HepG2 (cell line): ENCODE results near the gene SCGB1D1. TPM values are rescaled to one million over a fixed set of nuclear protein-coding genes. Genes with fewer than 3 reads are reported as not detected.

Experiments
- ATAC-seq: fragments of 200-7000 bp; cut with Tn5 transposase; 3 replicates; pipeline ENCODE4 v1.9.1; 2020; ENCODE audit warnings: mild to moderate bottlenecking, moderate library complexity
- BruUV-seq: library from RNA; stranded (reverse); fragments of 400-500 nt; replicated peaks from 2 replicates; lab custom pipeline; 2021; lab: Mats Ljungman, UMichigan
- CTCF ChIA-PET: fragments of 300-600 bp; formaldehyde crosslinking; extraction: SDS; loops from one replicate; lab custom pipeline; 2021; ENCODE audit warnings: low total read pairs, inconsistent platforms, low intra/inter-chr PET ratio; lab: Yijun Ruan, JAX
- POLR2A ChIA-PET: fragments of 350-600 bp; sonication (Branson Sonifier 250); formaldehyde crosslinking; loops from one replicate; lab custom pipeline; 2020; ENCODE audit warnings: antibody characterized with exemption, inconsistent platforms; lab: Yijun Ruan, JAX
- DNase-seq: peaks from one replicate; pipeline ENCODE4 v3.0.0-alpha.2; 2015; ENCODE audit warnings: low spot score
- FAIRE-seq: peaks from 3 replicates; lab custom pipeline; 2011; peaks lifted over from hg19 to GRCh38; lab: Jason Lieb, UNC
- H2AFZ ChIP-seq: one replicate; pipeline ENCODE4 v1.6.1; 2011; ENCODE audit warnings: low read length, inconsistent platforms
- H3K27ac ChIP-seq: fragments of 300-600 bp; 3 replicates; pipeline ENCODE4 v1.8.0; 2011; ENCODE audit warnings: mixed run types, mild to moderate bottlenecking, mixed read lengths, low read length, inconsistent platforms; ENCODE audit not compliant: insufficient read depth; ENCODE audit errors: extremely low read length
- H3K27me3 ChIP-seq, 2 experiments: fragments of 200-600 bp in 1 of 2; 2 replicates in 1 of 2; 3 replicates in 1 of 2; pipeline versions ENCODE4 v1.6.0 to v1.8.0; 2011; ENCODE audit warnings: low read length in 2 of 2, mild to moderate bottlenecking in 2 of 2, moderate library complexity in 2 of 2, inconsistent platforms in 1 of 2; ENCODE audit not compliant: insufficient read depth in 2 of 2, control insufficient read depth in 1 of 2
- H3K36me3 ChIP-seq, 2 experiments: fragments of 200-600 bp in 1 of 2; replicated peaks in 1 of 2; 2 replicates in 1 of 2; 3 replicates in 1 of 2; pipeline versions ENCODE4 v1.5.1 to v1.8.0; 2011; ENCODE audit warnings: low read length in 2 of 2, inconsistent platforms in 1 of 2; ENCODE audit not compliant: insufficient read depth in 2 of 2, control insufficient read depth in 1 of 2
- H3K4me1 ChIP-seq: 2 replicates; pipeline ENCODE4 v1.5.1; 2012; ENCODE audit warnings: low read length, inconsistent platforms; ENCODE audit not compliant: insufficient read depth
- H3K4me2 ChIP-seq: 2 replicates; pipeline ENCODE4 v1.6.0; 2011; ENCODE audit warnings: low read depth, low read length, inconsistent platforms
- H3K4me3 ChIP-seq, 3 experiments: fragments of 200-600 bp in 1 of 3; sonication (generic), shearing (Covaris generic) in 1 of 3; replicated peaks in 1 of 3; 2 replicates each; pipeline ENCODE4 v1.5.1; 2011 to 2016; ENCODE audit warnings: low read length in 3 of 3, inconsistent platforms in 2 of 3, low read depth in 2 of 3, mild to moderate bottlenecking in 2 of 3, control low read depth in 1 of 3, mixed read lengths in 1 of 3; ENCODE audit not compliant: insufficient read depth in 1 of 3
- H3K79me2 ChIP-seq: one replicate; pipeline ENCODE4 v1.6.1; 2011; ENCODE audit warnings: low read length, inconsistent platforms; ENCODE audit not compliant: insufficient read depth
- H3K9ac ChIP-seq: 2 replicates; pipeline ENCODE4 v1.6.0; 2011; ENCODE audit warnings: mild to moderate bottlenecking, low read depth, low read length, inconsistent platforms; ENCODE audit not compliant: insufficient read depth
- H3K9me3 ChIP-seq: 2 replicates; pipeline ENCODE4 v1.5.1; 2012; ENCODE audit warnings: mild to moderate bottlenecking, low read length
- H4K20me1 ChIP-seq: 2 replicates; pipeline ENCODE4 v1.6.0; 2011; ENCODE audit warnings: inconsistent platforms, mild to moderate bottlenecking, low read length, moderate library complexity; ENCODE audit not compliant: insufficient read depth
- ELF4 ChIP-seq: sonication (generic); formaldehyde crosslinking; IDR thresholded peaks from 2 replicates; pipeline ENCODE4 v1.5.0; 2020; ENCODE audit warnings: missing genetic modification reagents, mild to moderate bottlenecking, moderate library complexity, borderline replicate concordance
- FOXK2 ChIP-seq: fragments of 450-650 bp; IDR thresholded peaks from 2 replicates; pipeline ENCODE4 v1.6.1; 2016
- HDAC6 ChIP-seq: fragments of 200-600 bp; sonication (generic); IDR thresholded peaks from 2 replicates; pipeline ENCODE4 v1.7.0; 2017; ENCODE audit warnings: mild to moderate bottlenecking, antibody characterized with exemption, low read length, low read depth
- KDM2A ChIP-seq: sonication (generic); formaldehyde crosslinking; IDR thresholded peaks from 2 replicates; pipeline ENCODE4 v1.4.0; 2020; ENCODE audit warnings: low read depth, missing genetic modification reagents, borderline replicate concordance
- NCOA2 ChIP-seq: sonication (generic); formaldehyde crosslinking; IDR thresholded peaks from 2 replicates; pipeline ENCODE4 v1.8.0; 2022; ENCODE audit warnings: inconsistent platforms
- SNRNP70 ChIP-seq: fragments of 200-400 bp; formaldehyde crosslinking; IDR thresholded peaks from 2 replicates; pipeline ENCODE4 v1.6.1; 2017; ENCODE audit warnings: mild to moderate bottlenecking, low read depth, low read length, moderate library complexity
- SOX13 ChIP-seq, 3 experiments: fragments of 450-650 bp in 1 of 3; sonication (generic) in 1 of 3; formaldehyde crosslinking in 1 of 3; IDR thresholded peaks in 2 of 3; conservative IDR thresholded peaks in 1 of 3; 2 replicates each; pipeline versions ENCODE4 v1.5.0 to v1.6.1; 2016 to 2020; ENCODE audit warnings: antibody characterized with exemption in 1 of 3, mild to moderate bottlenecking in 1 of 3, missing compliant biosample characterization in 1 of 3, missing genetic modification reagents in 1 of 3, moderate library complexity in 1 of 3
- SP5 ChIP-seq: IDR thresholded peaks from 2 replicates; pipeline ENCODE4 v1.6.1; 2016; ENCODE audit warnings: low read depth, borderline replicate concordance
- SSRP1 ChIP-seq: IDR thresholded peaks from 2 replicates; pipeline ENCODE4 v1.6.1; 2016; ENCODE audit warnings: control low read depth
- U2AF2 ChIP-seq: fragments of 200-400 bp; formaldehyde crosslinking; IDR thresholded peaks from 2 replicates; pipeline ENCODE4 v1.6.1; 2017; ENCODE audit warnings: low read depth, mild to moderate bottlenecking, low read length
- ZKSCAN5 ChIP-seq: sonication (generic); formaldehyde crosslinking; IDR thresholded peaks from 2 replicates; pipeline ENCODE4 v1.5.1; 2020; ENCODE audit warnings: mild to moderate bottlenecking, missing genetic modification reagents
- ZNF138 ChIP-seq: sonication (generic); formaldehyde crosslinking; IDR thresholded peaks from 2 replicates; pipeline ENCODE4 v1.5.0; 2020; ENCODE audit warnings: mild to moderate bottlenecking, low read depth, missing genetic modification reagents
- ZNF451 ChIP-seq: sonication (generic); formaldehyde crosslinking; IDR thresholded peaks from 2 replicates; pipeline ENCODE4 v1.5.0; 2020; ENCODE audit warnings: mild to moderate bottlenecking, missing genetic modification reagents
- ZNF557 ChIP-seq: sonication (generic); formaldehyde crosslinking; IDR thresholded peaks from 2 replicates; pipeline ENCODE4 v1.4.0; 2020; ENCODE audit warnings: missing genetic modification reagents
- WGBS: methylation state at CpG from one replicate; pipeline ENCODE4 v1.1.6; 2017; ENCODE audit warnings: low lambda C conversion rate; 5-methylcytosine and 5-hydroxymethylcytosine counted together
- in situ Hi-C: cut with HindIII; loops from 2 replicates; pipeline ENCODE4 v1.10.0; 2017; ENCODE audit warnings: low pct_unique_long_range_greater_than_20kb; ENCODE audit not compliant: extremely low pct_ligation_motif_present
- intact Hi-C: fragments of 100-400 bp; cut with micrococcal nuclease; formaldehyde crosslinking; loops from one replicate; pipeline ENCODE4 v1.10.0; 2022; ENCODE audit not compliant: unreplicated experiment
- polyA plus RNA-seq, 8 experiments: library from polyadenylated mRNA; depleted of rRNA in 3 of 8; stranded (reverse) in 7 of 8; unstranded in 1 of 8; fragments of >200 nt; fragmentation: Illumina TruSeq in 4 of 8; extraction: Trizol in 4 of 8; gene quantifications; 2 replicates each; pipeline versions ENCODE4 v1.2.1 to v1.2.3, GENCODE V29; 2011 to 2016; ENCODE audit warnings: low read depth in 4 of 8, missing spikeins in 1 of 8, mixed read lengths in 1 of 8; ENCODE audit not compliant: insufficient read depth in 1 of 8
- total RNA-seq, 5 experiments: library from RNA; depleted of rRNA; stranded (reverse); fragments of >200 nt; fragmentation: Illumina TruSeq; extraction: Trizol; gene quantifications; 2 replicates each; pipeline ENCODE4 v1.2.3, GENCODE V29; 2016; ENCODE audit warnings: low read depth in 1 of 5
- TF ChIP-seq, protein P1 (sequence below): sonication (generic); formaldehyde crosslinking; IDR thresholded peaks from 2 replicates; pipeline ENCODE4 v1.4.0; 2020; ENCODE audit warnings: mild to moderate bottlenecking, missing genetic modification reagents
- TF ChIP-seq, protein P2 (sequence below): sonication (generic); formaldehyde crosslinking; IDR thresholded peaks from 2 replicates; pipeline ENCODE4 v1.4.0; 2020; ENCODE audit warnings: mild to moderate bottlenecking, missing genetic modification reagents
- TF ChIP-seq, protein P3 (sequence below): sonication (generic); formaldehyde crosslinking; conservative IDR thresholded peaks from 2 replicates; pipeline ENCODE4 v1.8.1; 2023; ENCODE audit warnings: missing genetic modification reagents

SCGB1D1 gene
- total and polyA plus RNA-seq, 2 of the 13 experiments (the other 11 are each of a cell fraction or from before 2014, with no cell fraction given) = not detected

DNA sequence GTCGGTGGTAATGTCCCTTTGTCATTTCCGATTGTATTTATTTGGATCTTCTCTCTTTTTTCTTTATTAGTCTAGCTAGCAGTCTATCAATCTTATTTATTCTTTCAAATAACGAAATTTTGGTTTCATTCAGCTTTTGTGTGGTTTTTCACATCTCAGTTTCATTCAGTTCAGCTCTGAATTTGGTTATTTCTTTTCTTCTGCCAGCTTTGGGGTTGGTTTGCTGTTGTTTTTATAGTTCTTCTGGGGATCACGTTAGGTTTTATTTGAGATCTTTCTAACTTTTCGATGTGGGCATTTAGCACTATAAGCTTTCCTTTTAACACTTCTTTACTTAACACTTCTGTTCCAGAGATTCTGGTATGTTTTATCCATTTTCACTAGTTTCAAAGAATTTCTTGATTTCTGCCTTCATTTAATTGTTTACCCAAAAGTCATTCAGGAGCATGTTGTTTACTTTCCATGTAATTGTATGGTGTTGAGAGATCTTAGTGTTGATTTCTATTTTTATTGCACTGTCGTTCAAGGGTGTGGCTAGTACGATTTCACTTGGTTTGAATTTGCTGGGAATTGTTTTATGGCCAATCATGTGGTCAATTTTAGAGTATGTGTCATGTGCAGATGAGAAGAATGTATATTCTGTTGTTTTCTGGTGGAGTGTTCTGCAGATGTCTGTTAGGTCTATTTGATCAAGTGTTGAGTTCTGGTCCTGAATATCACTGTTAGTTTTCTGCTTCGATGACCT, 7.7 kb upstream of the SCGB1D1 start:
- H3K4me3 ChIP-seq = no peak overlapping the region
- no peaks in the 10 kb centered on the region for H3K36me3 ChIP-seq
- TF ChIP-seq ZKSCAN5 (CRISPR knock-in tag) = no peak
- no peak for TF ChIP-seq SSRP1 (CRISPR knock-in tag)
- TF ChIP-seq ZNF138 (CRISPR knock-in tag) = no peak
- TF ChIP-seq, protein P1, sequence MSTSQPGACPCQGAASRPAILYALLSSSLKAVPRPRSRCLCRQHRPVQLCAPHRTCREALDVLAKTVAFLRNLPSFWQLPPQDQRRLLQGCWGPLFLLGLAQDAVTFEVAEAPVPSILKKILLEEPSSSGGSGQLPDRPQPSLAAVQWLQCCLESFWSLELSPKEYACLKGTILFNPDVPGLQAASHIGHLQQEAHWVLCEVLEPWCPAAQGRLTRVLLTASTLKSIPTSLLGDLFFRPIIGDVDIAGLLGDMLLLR (CRISPR knock-in tag) = no peak
- TF ChIP-seq KDM2A (CRISPR knock-in tag) = no peak
- TF ChIP-seq HDAC6 = no peak
- no peak for TF ChIP-seq FOXK2
- no peak for TF ChIP-seq ELF4 (CRISPR knock-in tag)
- no peak for TF ChIP-seq SNRNP70
- TF ChIP-seq, protein P2, sequence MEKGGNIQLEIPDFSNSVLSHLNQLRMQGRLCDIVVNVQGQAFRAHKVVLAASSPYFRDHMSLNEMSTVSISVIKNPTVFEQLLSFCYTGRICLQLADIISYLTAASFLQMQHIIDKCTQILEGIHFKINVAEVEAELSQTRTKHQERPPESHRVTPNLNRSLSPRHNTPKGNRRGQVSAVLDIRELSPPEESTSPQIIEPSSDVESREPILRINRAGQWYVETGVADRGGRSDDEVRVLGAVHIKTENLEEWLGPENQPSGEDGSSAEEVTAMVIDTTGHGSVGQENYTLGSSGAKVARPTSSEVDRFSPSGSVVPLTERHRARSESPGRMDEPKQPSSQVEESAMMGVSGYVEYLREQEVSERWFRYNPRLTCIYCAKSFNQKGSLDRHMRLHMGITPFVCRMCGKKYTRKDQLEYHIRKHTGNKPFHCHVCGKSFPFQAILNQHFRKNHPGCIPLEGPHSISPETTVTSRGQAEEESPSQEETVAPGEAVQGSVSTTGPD = no peak
- no peak for TF ChIP-seq NCOA2 (CRISPR knock-in tag)
- TF ChIP-seq SP5 = no peak
- TF ChIP-seq ZNF557 = no peak
- no peak for TF ChIP-seq SOX13 (IDR thresholded peaks at IDR 0.05)
- TF ChIP-seq SOX13 (CRISPR knock-in tag; conservative IDR thresholded peaks at IDR 0.05 in 1 of 2, IDR thresholded peaks at IDR 0.05 in 1 of 2) = no peak
- no peak for TF ChIP-seq ZNF451 (CRISPR knock-in tag)
- TF ChIP-seq U2AF2 = no peak
- TF ChIP-seq, protein P3, sequence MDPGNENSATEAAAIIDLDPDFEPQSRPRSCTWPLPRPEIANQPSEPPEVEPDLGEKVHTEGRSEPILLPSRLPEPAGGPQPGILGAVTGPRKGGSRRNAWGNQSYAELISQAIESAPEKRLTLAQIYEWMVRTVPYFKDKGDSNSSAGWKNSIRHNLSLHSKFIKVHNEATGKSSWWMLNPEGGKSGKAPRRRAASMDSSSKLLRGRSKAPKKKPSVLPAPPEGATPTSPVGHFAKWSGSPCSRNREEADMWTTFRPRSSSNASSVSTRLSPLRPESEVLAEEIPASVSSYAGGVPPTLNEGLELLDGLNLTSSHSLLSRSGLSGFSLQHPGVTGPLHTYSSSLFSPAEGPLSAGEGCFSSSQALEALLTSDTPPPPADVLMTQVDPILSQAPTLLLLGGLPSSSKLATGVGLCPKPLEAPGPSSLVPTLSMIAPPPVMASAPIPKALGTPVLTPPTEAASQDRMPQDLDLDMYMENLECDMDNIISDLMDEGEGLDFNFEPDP (CRISPR knock-in tag) = no peak
- TF ChIP-seq, all 625 proteins: peak for 0
- H3K27me3 ChIP-seq = peaks cover 0 to 21% of the 10 kb centered on the region in 2 experiments; a peak in 4 of 5 replicates
- no peak overlapping the region for H2AFZ ChIP-seq
- no peak for ATAC-seq
- no peak for FAIRE-seq
- BruUV-seq = no TSS peak
- DNase-seq = no peak
- in situ Hi-C loops = no loop called here
- intact Hi-C loops = no loop called here
- H3K4me2 ChIP-seq = no peak overlapping the region
- no peak overlapping the region for H3K9ac ChIP-seq
- WGBS = 0% methylated on average over 8 of the region's 8 CpGs
- H4K20me1 ChIP-seq = no peaks in the 10 kb centered on the region
- H3K9me3 ChIP-seq = no peaks in the 10 kb centered on the region
- no peak overlapping the region for H3K27ac ChIP-seq
- ChIA-PET CTCF (no interaction called here), POLR2A (no interaction called here)
- no peaks in the 10 kb centered on the region for H3K4me1 ChIP-seq
- H3K79me2 ChIP-seq = no peaks in the 10 kb centered on the region
